ENCODE data around the gene DYSF.

The DYSF gene

GRCh38 chr2:71505086-71505769, 51.9 kb downstream of the DYSF start:
- DNase-seq: no peak

GRCh38 chr2:71505770-71506140, 52.4 kb downstream of the DYSF start:
- no peak for DNase-seq

- DNase-seq: no peak
Measured at GRCh38 chr2:71506222-71507153, 53.1 kb downstream of the DYSF start.

GRCh38 chr2:71507476-71507875, 54.1 kb downstream of the DYSF start:
- no peak for DNase-seq

GRCh38 chr2:71510196-71510807, 56.9 kb downstream of the DYSF start:
- peak; percentile 44 for DNase-seq

GRCh38 chr2:71510938-71511337, 57.6 kb downstream of the DYSF start:
- no peak for DNase-seq

- no peak for DNase-seq
Measured at GRCh38 chr2:71511776-71512175, 58.4 kb downstream of the DYSF start.

- DNase-seq: no peak
Measured at GRCh38 chr2:71512386-71512785, 59.0 kb downstream of the DYSF start.

GRCh38 chr2:71513096-71513495, 59.7 kb downstream of the DYSF start:
- DNase-seq: no peak

- no peak for DNase-seq
Measured at GRCh38 chr2:71513721-71514120, 60.4 kb downstream of the DYSF start.

- DNase-seq: no peak
Measured at GRCh38 chr2:71516253-71516888, 63.0 kb downstream of the DYSF start.

- no peak for DNase-seq
Measured at GRCh38 chr2:71517851-71518250, 64.5 kb downstream of the DYSF start.

- no peak for DNase-seq
Measured at GRCh38 chr2:71521436-71521950, 68.1 kb downstream of the DYSF start.

GRCh38 chr2:71524476-71524875, 71.1 kb downstream of the DYSF start:
- DNase-seq: no peak

- DNase-seq: no peak
Measured at GRCh38 chr2:71526141-71526540, 72.8 kb downstream of the DYSF start.

GRCh38 chr2:71526975-71527374, 73.6 kb downstream of the DYSF start:
- DNase-seq: no peak

GRCh38 chr2:71528131-71528591, 74.8 kb downstream of the DYSF start:
- no peak for DNase-seq

- DNase-seq: no peak
Measured at GRCh38 chr2:71528749-71529148, 75.4 kb downstream of the DYSF start.

- DNase-seq: no peak
Measured at GRCh38 chr2:71530211-71530610, 76.8 kb downstream of the DYSF start.

GRCh38 chr2:71530641-71531332, 77.4 kb downstream of the DYSF start:
- no peak for DNase-seq

- DNase-seq: no peak
Measured at GRCh38 chr2:71531522-71532047, 78.2 kb downstream of the DYSF start.

- DNase-seq: no peak
Measured at GRCh38 chr2:71532327-71532726, 79.0 kb downstream of the DYSF start.

Data from activated effector memory CD4-positive, alpha-beta T cell treated with Interleukin-2 at 50 U/mL for 16 hours (primary cell).